Measurements from ENCODE around the gene ZNF568. TPM values are rescaled to one million over a fixed set of nuclear protein-coding genes. Genes with fewer than 3 reads are reported as not detected.

The ZNF568 gene
- total RNA-seq, 3 donors from 2014 or later (not counting 1 experiment from before 2014, with no cell fraction given), result 9.4 to 15.5 (median 15.3) TPM

GRCh38 chr19:37007587-37008220 is 91.6 kb downstream of the ZNF568 start:
- Mint-ChIP-seq H3K4me3 (peak overlapping the region; percentile 90), H3K4me1 (peaks cover 4 to 8% of the 10 kb centered on the region in 2 donors), H3K27me3 (ENCODE audit: low read depth in 2 of 2) (no peaks in the 10 kb centered on the region), H3K36me3 (peaks cover 12% of the 10 kb centered on the region), H3K27ac (peak overlapping the region; percentile 61 to 77), H3K9me3 (peaks cover 9 to 14% of the 10 kb centered on the region in 2 donors)
- intact Hi-C loops (cut with micrococcal nuclease), result no loop called here
- DNase-seq (peak in 1 of 2 donors; percentile 50), ATAC-seq (peak; percentile 38 to 75 (median 73))
- Histone ChIP-seq H3K27me3 (ENCODE audit: control insufficient read depth, insufficient read depth, low read length) (no peaks in the 10 kb centered on the region), H3K4me3 (ENCODE audit: low read length) (peak overlapping the region; percentile 19), H3K4me1 (ENCODE audit: control insufficient read depth, insufficient read depth, low read length) (no peaks in the 10 kb centered on the region), H3K36me3 (ENCODE audit: control insufficient read depth, insufficient read depth, low read length) (no peaks in the 10 kb centered on the region), H3K27ac (ENCODE audit: low read length) (no peak overlapping the region), H3K9me3 (ENCODE audit: control insufficient read depth, insufficient read depth, low read length) (peaks cover 62% of the 10 kb centered on the region)
- TF ChIP-seq, protein P1, sequence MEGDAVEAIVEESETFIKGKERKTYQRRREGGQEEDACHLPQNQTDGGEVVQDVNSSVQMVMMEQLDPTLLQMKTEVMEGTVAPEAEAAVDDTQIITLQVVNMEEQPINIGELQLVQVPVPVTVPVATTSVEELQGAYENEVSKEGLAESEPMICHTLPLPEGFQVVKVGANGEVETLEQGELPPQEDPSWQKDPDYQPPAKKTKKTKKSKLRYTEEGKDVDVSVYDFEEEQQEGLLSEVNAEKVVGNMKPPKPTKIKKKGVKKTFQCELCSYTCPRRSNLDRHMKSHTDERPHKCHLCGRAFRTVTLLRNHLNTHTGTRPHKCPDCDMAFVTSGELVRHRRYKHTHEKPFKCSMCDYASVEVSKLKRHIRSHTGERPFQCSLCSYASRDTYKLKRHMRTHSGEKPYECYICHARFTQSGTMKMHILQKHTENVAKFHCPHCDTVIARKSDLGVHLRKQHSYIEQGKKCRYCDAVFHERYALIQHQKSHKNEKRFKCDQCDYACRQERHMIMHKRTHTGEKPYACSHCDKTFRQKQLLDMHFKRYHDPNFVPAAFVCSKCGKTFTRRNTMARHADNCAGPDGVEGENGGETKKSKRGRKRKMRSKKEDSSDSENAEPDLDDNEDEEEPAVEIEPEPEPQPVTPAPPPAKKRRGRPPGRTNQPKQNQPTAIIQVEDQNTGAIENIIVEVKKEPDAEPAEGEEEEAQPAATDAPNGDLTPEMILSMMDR (IDR thresholded peaks at IDR 0.05), result no peak
- 49% methylated on average over 46 of the region's 48 CpGs for WGBS (ENCODE audit: insufficient coverage)

- H3K9me3 Mint-ChIP-seq, result peaks cover 10 to 15% of the 10 kb centered on the region in 2 donors
- peaks cover 71% of the 10 kb centered on the region for H3K9me3 ChIP-seq (ENCODE audit: control insufficient read depth, insufficient read depth, low read length)
These were observed 93.7 kb downstream of the ZNF568 start for GRCh38 chr19:37009871-37010270.

GRCh38 chr19:37012093-37012745 is 96.1 kb downstream of the ZNF568 start:
- WGBS (ENCODE audit: insufficient coverage), result 96% methylated on average over 41 of the region's 41 CpGs
- Histone ChIP-seq H3K27me3 (ENCODE audit: control insufficient read depth, insufficient read depth, low read length) (no peaks in the 10 kb centered on the region), H3K27ac (ENCODE audit: low read length) (no peak overlapping the region), H3K4me3 (ENCODE audit: low read length) (no peak overlapping the region), H3K4me1 (ENCODE audit: control insufficient read depth, insufficient read depth, low read length) (no peaks in the 10 kb centered on the region), H3K36me3 (ENCODE audit: control insufficient read depth, insufficient read depth, low read length) (no peaks in the 10 kb centered on the region), H3K9me3 (ENCODE audit: control insufficient read depth, insufficient read depth, low read length) (peaks cover 90% of the 10 kb centered on the region)
- Mint-ChIP-seq H3K4me3 (no peak overlapping the region), H3K4me1 (peaks cover 4 to 8% of the 10 kb centered on the region in 2 donors), H3K36me3 (peaks cover 12% of the 10 kb centered on the region), H3K27me3 (ENCODE audit: low read depth in 2 of 2) (no peaks in the 10 kb centered on the region), H3K9me3 (peaks cover 10 to 13% of the 10 kb centered on the region in 2 donors), H3K27ac (no peak overlapping the region)
- TF ChIP-seq, protein P1 (IDR thresholded peaks at IDR 0.05), result no peak
- DNase-seq, result no peak
- ATAC-seq, result no peak
- intact Hi-C loops (cut with micrococcal nuclease), result no loop called here

More at GRCh38 chr19:37009871-37010270, 93.7 kb downstream of the ZNF568 start:
- Mint-ChIP-seq H3K4me1 (peaks cover 4 to 8% of the 10 kb centered on the region in 2 donors), H3K36me3 (peaks cover 12% of the 10 kb centered on the region), H3K27me3 (ENCODE audit: low read depth in 2 of 2) (no peaks in the 10 kb centered on the region), H3K27ac (no peak overlapping the region), H3K4me3 (no peak overlapping the region)
- H3K4me1 ChIP-seq (ENCODE audit: control insufficient read depth, insufficient read depth, low read length), result no peaks in the 10 kb centered on the region
- H3K27ac ChIP-seq (ENCODE audit: low read length), result no peak overlapping the region
- DNase-seq, result no peak
- intact Hi-C loops (cut with micrococcal nuclease), result no loop called here
- WGBS (ENCODE audit: insufficient coverage), result 95% methylated on average over 28 of the region's 28 CpGs
- no peak overlapping the region for H3K4me3 ChIP-seq (ENCODE audit: low read length)
- no peaks in the 10 kb centered on the region for H3K27me3 ChIP-seq (ENCODE audit: control insufficient read depth, insufficient read depth, low read length)
- H3K36me3 ChIP-seq (ENCODE audit: control insufficient read depth, insufficient read depth, low read length), result no peaks in the 10 kb centered on the region
- ATAC-seq, result no peak
- TF ChIP-seq, protein P1 (IDR thresholded peaks at IDR 0.05), result no peak
